HCT116 (cell line): ENCODE results near the gene IRF2BP1. TPM values are rescaled to one million over a fixed set of nuclear protein-coding genes. Genes with fewer than 3 reads are reported as not detected.

ENCODE experiments used
- ATAC-seq: fragments of 200-7000 bp; cut with Tn5 transposase; 2 replicates; pipeline ENCODE4 v1.9.1; 2020; ENCODE audit warnings: mild to moderate bottlenecking, moderate library complexity
- BruUV-seq: library from RNA; stranded (reverse); fragments of 400-500 nt; replicated peaks from 2 replicates; lab custom pipeline; 2021; lab: Mats Ljungman, UMichigan
- CTCF ChIA-PET: fragments of 300-600 bp; sonication (Branson Sonifier 250); formaldehyde crosslinking; loops from one replicate; lab custom pipeline; 2021; ENCODE audit warnings: antibody characterized with exemption; lab: Charles Lee
- POLR2A ChIA-PET: fragments of 300-600, 350-600 bp; sonication (Branson Sonifier 250); formaldehyde crosslinking; loops from one replicate; lab custom pipeline; 2021; ENCODE audit warnings: antibody characterized with exemption; lab: Charles Lee
- RAD21 ChIA-PET, 2 experiments: fragments of 300-600 bp; sonication (Branson Sonifier 250); formaldehyde crosslinking; loops; one replicate each; lab custom pipeline; 2023; ENCODE audit warnings: low total read pairs in 2 of 2; ENCODE audit not compliant: uncharacterized antibody in 2 of 2, unreplicated experiment in 2 of 2, low non-redundant PET in 1 of 2; lab: Charles Lee
- DNase-seq: peaks from one replicate; pipeline ENCODE4 v3.0.0-alpha.2; 2010; ENCODE audit warnings: low read depth, low spot score
- H2AFZ ChIP-seq: fragments of 200-600 bp; shearing (Covaris generic), sonication (generic); 2 replicates; pipeline ENCODE4 v1.6.1; 2017; ENCODE audit warnings: low read depth, mixed run types, mixed read lengths, antibody characterized with exemption, low read length; ENCODE audit not compliant: poor library complexity, severe bottlenecking
- H3K27ac ChIP-seq: 2 replicates; pipeline ENCODE4 v1.5.1; 2012; ENCODE audit warnings: low read depth, low read length
- H3K27me3 ChIP-seq: fragments of 200-600 bp; sonication (generic); 2 replicates; pipeline ENCODE4 v1.6.1; 2016; ENCODE audit warnings: mixed run types, low read length, mixed read lengths; ENCODE audit not compliant: insufficient read depth
- H3K36me3 ChIP-seq, 2 experiments: fragments of 200-500 bp in 1 of 2; fragments of 200-600 bp in 1 of 2; sonication (Bioruptor generic) in 1 of 2; sonication (generic) in 1 of 2; 2 replicates each; pipeline versions ENCODE4 v1.5.1 to v1.6.1; 2014 to 2016; ENCODE audit warnings: low read length in 2 of 2, inconsistent platforms in 1 of 2, mixed read lengths in 1 of 2, mixed run types in 1 of 2; ENCODE audit not compliant: insufficient read depth in 2 of 2, control insufficient read depth in 1 of 2
- H3K4me1 ChIP-seq, 2 experiments: fragments of 200-600 bp in 1 of 2; sonication (generic) in 1 of 2; 2 replicates each; pipeline versions ENCODE4 v1.5.1 to v1.6.1; 2012 to 2017; ENCODE audit warnings: low read length in 2 of 2, inconsistent platforms in 1 of 2, mild to moderate bottlenecking in 1 of 2, mixed read lengths in 1 of 2, mixed run types in 1 of 2, moderate library complexity in 1 of 2; ENCODE audit not compliant: insufficient read depth in 2 of 2, control insufficient read depth in 1 of 2
- H3K4me2 ChIP-seq: fragments of 200-600 bp; sonication (generic); 2 replicates; pipeline ENCODE4 v1.6.1; 2017; ENCODE audit warnings: mixed run types, low read length, mixed read lengths
- H3K4me3 ChIP-seq, 2 experiments: fragments of 200-600 bp in 1 of 2; sonication (generic) in 1 of 2; replicated peaks in 1 of 2; 2 replicates each; pipeline ENCODE4 v1.5.1; 2011 to 2016; ENCODE audit warnings: low read length in 2 of 2, control low read depth in 1 of 2, low read depth in 1 of 2, mild to moderate bottlenecking in 1 of 2, mixed read lengths in 1 of 2, mixed run types in 1 of 2
- H3K79me2 ChIP-seq: fragments of 200-600 bp; sonication (generic); 2 replicates; pipeline ENCODE4 v1.6.1; 2017; ENCODE audit warnings: mild to moderate bottlenecking, mixed run types, low read length, moderate library complexity, mixed read lengths; ENCODE audit not compliant: insufficient read depth
- H3K9ac ChIP-seq: fragments of 200-600 bp; sonication (generic); 2 replicates; pipeline ENCODE4 v1.6.1; 2016; ENCODE audit warnings: low read length, mixed read lengths
- H3K9me2 ChIP-seq: fragments of 200-600 bp; sonication (generic), shearing (Covaris generic); 2 replicates; pipeline ENCODE4 v1.6.1; 2017; ENCODE audit warnings: mixed run types, mild to moderate bottlenecking, moderate library complexity; ENCODE audit not compliant: insufficient read depth
- H3K9me3 ChIP-seq, 2 experiments: fragments of 200-500 bp in 1 of 2; fragments of 200-600 bp in 1 of 2; sonication (Bioruptor generic) in 1 of 2; sonication (generic) in 1 of 2; 2 replicates each; pipeline ENCODE4 v1.6.1; 2014 to 2017; ENCODE audit warnings: low read length in 2 of 2, mixed read lengths in 2 of 2, inconsistent platforms in 1 of 2, low read depth in 1 of 2, mild to moderate bottlenecking in 1 of 2, mixed run types in 1 of 2, moderate library complexity in 1 of 2; ENCODE audit not compliant: control insufficient read depth in 1 of 2, insufficient read depth in 1 of 2
- H4K20me1 ChIP-seq: fragments of 200-600 bp; sonication (generic), shearing (Covaris generic); 2 replicates; pipeline ENCODE4 v1.6.1; 2017; ENCODE audit warnings: mixed run types, mild to moderate bottlenecking, moderate library complexity; ENCODE audit not compliant: insufficient read depth
- CBX3 ChIP-seq: IDR thresholded peaks from 2 replicates; pipeline ENCODE4 v1.6.1; 2012; ENCODE audit warnings: low read depth
- CEBPB ChIP-seq: IDR thresholded peaks from 2 replicates; pipeline ENCODE4 v1.6.1; 2012; ENCODE audit warnings: low read depth
- ELF1 ChIP-seq: IDR thresholded peaks from 2 replicates; pipeline ENCODE4 v1.6.1; 2012; ENCODE audit warnings: low read depth, borderline replicate concordance
- EZH2 ChIP-seq: fragments of 200-600 bp; sonication (generic); IDR thresholded peaks from 2 replicates; pipeline ENCODE4 v1.6.1; 2017; ENCODE audit warnings: antibody characterized with exemption, mixed run types
- EZH2phosphoT487 ChIP-seq: fragments of 200-600 bp; IDR thresholded peaks from 2 replicates; pipeline ENCODE4 v1.6.1; 2018; ENCODE audit warnings: antibody characterized with exemption, borderline replicate concordance
- JUND ChIP-seq: IDR thresholded peaks from 2 replicates; pipeline ENCODE4 v1.6.1; 2012
- POLR2A ChIP-seq: IDR thresholded peaks from 2 replicates; pipeline ENCODE4 v1.7.0; 2011; ENCODE audit warnings: borderline replicate concordance; ENCODE audit not compliant: insufficient read depth, insufficient read length; ENCODE audit errors: extremely low read depth
- POLR2AphosphoS5 ChIP-seq: IDR thresholded peaks from 2 replicates; pipeline ENCODE4 v1.6.1; 2011; ENCODE audit warnings: mild to moderate bottlenecking, low read depth, low read length, moderate library complexity
- SRF ChIP-seq: IDR thresholded peaks from 2 replicates; pipeline ENCODE4 v1.6.1; 2012; ENCODE audit warnings: low read depth
- YY1 ChIP-seq: IDR thresholded peaks from 2 replicates; pipeline ENCODE4 v1.6.1; 2011; ENCODE audit warnings: low read length, low read depth, moderate library complexity, mild to moderate bottlenecking; ENCODE audit not compliant: insufficient replicate concordance; ENCODE audit errors: extremely low read depth
- ZFX ChIP-seq: fragments of 450-650 bp; IDR thresholded peaks from 2 replicates; pipeline ENCODE4 v1.6.1; 2017
- intact Hi-C: fragments of 100-400 bp; cut with micrococcal nuclease; formaldehyde crosslinking; loops from 2 replicates; pipeline ENCODE4 v1.10.0; 2022
- total RNA-seq: library from RNA; stranded (reverse); gene quantifications from one replicate; pipeline ENCODE4 v1.2.1, GENCODE V29; 2021; ENCODE audit not compliant: unreplicated experiment
- TF ChIP-seq, protein P1 (sequence below): IDR thresholded peaks from 2 replicates; pipeline ENCODE4 v1.6.1; 2012
- TF ChIP-seq, protein P2 (sequence below): IDR thresholded peaks from 2 replicates; pipeline ENCODE4 v1.6.1; 2012; ENCODE audit warnings: low read depth
- TF ChIP-seq, protein P3 (sequence below): IDR thresholded peaks from 2 replicates; pipeline ENCODE4 v1.6.1; 2012

The IRF2BP1 gene
- total RNA-seq, 1 experiment from 2014 or later = 33.9 TPM

DNA sequence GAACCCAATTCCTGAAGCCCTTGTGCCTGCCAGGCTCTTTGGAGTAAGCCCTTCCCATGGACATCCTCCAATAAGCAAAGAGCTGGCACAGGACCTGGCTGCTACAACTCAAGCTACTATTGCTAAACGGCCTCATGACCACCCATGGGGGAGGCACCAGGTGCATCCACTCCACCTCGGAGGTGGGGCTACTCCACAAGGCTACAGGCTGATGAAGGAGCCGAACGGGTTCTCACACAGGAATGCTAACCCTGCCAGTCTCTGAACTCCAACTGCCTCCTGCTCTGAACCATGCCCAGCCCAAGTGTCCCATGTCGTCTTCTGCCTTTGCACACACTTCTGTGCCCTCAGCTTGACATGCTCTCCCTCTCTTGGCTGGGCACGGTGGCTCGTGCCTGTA, 33.0 kb downstream of the IRF2BP1 start:
- TF ChIP-seq CEBPB = no peak
- TF ChIP-seq, protein P1, sequence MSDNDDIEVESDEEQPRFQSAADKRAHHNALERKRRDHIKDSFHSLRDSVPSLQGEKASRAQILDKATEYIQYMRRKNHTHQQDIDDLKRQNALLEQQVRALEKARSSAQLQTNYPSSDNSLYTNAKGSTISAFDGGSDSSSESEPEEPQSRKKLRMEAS = no peak
- TF ChIP-seq JUND = no peak
- no peak for TF ChIP-seq EZH2
- no peak for TF ChIP-seq ZFX
- no peak for TF ChIP-seq ELF1
- TF ChIP-seq POLR2A = no peak
- no peak for TF ChIP-seq YY1
- no peak for TF ChIP-seq POLR2AphosphoS5
- TF ChIP-seq, protein P2, sequence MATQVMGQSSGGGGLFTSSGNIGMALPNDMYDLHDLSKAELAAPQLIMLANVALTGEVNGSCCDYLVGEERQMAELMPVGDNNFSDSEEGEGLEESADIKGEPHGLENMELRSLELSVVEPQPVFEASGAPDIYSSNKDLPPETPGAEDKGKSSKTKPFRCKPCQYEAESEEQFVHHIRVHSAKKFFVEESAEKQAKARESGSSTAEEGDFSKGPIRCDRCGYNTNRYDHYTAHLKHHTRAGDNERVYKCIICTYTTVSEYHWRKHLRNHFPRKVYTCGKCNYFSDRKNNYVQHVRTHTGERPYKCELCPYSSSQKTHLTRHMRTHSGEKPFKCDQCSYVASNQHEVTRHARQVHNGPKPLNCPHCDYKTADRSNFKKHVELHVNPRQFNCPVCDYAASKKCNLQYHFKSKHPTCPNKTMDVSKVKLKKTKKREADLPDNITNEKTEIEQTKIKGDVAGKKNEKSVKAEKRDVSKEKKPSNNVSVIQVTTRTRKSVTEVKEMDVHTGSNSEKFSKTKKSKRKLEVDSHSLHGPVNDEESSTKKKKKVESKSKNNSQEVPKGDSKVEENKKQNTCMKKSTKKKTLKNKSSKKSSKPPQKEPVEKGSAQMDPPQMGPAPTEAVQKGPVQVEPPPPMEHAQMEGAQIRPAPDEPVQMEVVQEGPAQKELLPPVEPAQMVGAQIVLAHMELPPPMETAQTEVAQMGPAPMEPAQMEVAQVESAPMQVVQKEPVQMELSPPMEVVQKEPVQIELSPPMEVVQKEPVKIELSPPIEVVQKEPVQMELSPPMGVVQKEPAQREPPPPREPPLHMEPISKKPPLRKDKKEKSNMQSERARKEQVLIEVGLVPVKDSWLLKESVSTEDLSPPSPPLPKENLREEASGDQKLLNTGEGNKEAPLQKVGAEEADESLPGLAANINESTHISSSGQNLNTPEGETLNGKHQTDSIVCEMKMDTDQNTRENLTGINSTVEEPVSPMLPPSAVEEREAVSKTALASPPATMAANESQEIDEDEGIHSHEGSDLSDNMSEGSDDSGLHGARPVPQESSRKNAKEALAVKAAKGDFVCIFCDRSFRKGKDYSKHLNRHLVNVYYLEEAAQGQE = no peak
- TF ChIP-seq, protein P3, sequence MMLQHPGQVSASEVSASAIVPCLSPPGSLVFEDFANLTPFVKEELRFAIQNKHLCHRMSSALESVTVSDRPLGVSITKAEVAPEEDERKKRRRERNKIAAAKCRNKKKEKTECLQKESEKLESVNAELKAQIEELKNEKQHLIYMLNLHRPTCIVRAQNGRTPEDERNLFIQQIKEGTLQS = no peak
- TF ChIP-seq EZH2phosphoT487 = no peak
- no peak for TF ChIP-seq CBX3
- no peak for TF ChIP-seq SRF
- DNase-seq = no peak
- BruUV-seq = no TSS peak
- Histone ChIP-seq H3K79me2 (peaks cover 39% of the 10 kb centered on the region), H3K4me3 (no peak overlapping the region), H3K4me2 (no peak overlapping the region), H3K9ac (no peak overlapping the region), H4K20me1 (no peaks in the 10 kb centered on the region), H3K9me2 (no peaks in the 10 kb centered on the region), H2AFZ (no peak overlapping the region), H3K4me1 (no peaks in the 10 kb centered on the region), H3K36me3 (peaks cover 39 to 44% of the 10 kb centered on the region in 2 experiments), H3K27me3 (no peaks in the 10 kb centered on the region), H3K9me3 (no peaks in the 10 kb centered on the region), H3K27ac (no peak overlapping the region)
- ChIA-PET RAD21 (no interaction called here), CTCF (no interaction called here), POLR2A (interaction anchor here (0.6 kb wide), 1 partner anchor 47 kb away, joined by 3 read pairs; no protein-coding TSS in a partner anchor)
- no peak for ATAC-seq
- intact Hi-C loops = no loop called here
